Astrocyte of the cerebellum (primary cell): ENCODE measurements around the gene ORC4.

Source experiments
- DNase-seq: peaks from one replicate; pipeline ENCODE4 v3.0.0-alpha.2; 2011; ENCODE audit warnings: low read depth
- H3K4me3 ChIP-seq: 2 replicates; pipeline ENCODE4 v1.5.1; 2011; ENCODE audit warnings: mild to moderate bottlenecking, low read depth, low read length, moderate library complexity
- in situ Hi-C: cut with HindIII; loops from 2 replicates; pipeline ENCODE4 v1.10.0; 2017; ENCODE audit warnings: low sequenced_read_pairs
- TF ChIP-seq, protein P1 (sequence below): IDR thresholded peaks from 2 replicates; pipeline ENCODE4 v1.5.1; 2012; ENCODE audit warnings: low read length, low read depth, moderate library complexity, mild to moderate bottlenecking; ENCODE audit errors: missing control alignments

Gene ORC4

DNA sequence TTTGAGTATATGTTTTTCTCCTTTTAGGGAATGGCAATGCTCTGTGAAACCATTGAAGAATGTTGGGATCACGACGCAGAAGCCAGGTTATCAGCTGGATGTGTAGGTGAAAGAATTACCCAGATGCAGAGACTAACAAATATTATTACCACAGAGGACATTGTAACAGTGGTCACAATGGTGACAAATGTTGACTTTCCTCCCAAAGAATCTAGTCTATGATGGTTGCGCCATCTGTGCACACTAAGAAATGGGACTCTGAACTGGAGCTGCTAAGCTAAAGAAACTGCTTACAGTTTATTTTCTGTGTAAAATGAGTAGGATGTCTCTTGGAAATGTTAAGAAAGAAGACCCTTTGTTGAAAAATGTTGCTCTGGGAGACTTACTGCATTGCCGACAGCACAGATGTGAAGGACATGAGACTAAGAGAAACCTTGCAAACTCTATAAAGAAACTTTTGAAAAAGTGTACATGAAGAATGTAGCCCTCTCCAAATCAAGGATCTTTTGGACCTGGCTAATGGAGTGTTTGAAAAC is 93.4 kb downstream of the ORC4 start:
- no peak for DNase-seq
- in situ Hi-C loops, result no loop called here
- TF ChIP-seq, protein P1, sequence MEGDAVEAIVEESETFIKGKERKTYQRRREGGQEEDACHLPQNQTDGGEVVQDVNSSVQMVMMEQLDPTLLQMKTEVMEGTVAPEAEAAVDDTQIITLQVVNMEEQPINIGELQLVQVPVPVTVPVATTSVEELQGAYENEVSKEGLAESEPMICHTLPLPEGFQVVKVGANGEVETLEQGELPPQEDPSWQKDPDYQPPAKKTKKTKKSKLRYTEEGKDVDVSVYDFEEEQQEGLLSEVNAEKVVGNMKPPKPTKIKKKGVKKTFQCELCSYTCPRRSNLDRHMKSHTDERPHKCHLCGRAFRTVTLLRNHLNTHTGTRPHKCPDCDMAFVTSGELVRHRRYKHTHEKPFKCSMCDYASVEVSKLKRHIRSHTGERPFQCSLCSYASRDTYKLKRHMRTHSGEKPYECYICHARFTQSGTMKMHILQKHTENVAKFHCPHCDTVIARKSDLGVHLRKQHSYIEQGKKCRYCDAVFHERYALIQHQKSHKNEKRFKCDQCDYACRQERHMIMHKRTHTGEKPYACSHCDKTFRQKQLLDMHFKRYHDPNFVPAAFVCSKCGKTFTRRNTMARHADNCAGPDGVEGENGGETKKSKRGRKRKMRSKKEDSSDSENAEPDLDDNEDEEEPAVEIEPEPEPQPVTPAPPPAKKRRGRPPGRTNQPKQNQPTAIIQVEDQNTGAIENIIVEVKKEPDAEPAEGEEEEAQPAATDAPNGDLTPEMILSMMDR, result no peak
- no peak overlapping the region for H3K4me3 ChIP-seq

DNA sequence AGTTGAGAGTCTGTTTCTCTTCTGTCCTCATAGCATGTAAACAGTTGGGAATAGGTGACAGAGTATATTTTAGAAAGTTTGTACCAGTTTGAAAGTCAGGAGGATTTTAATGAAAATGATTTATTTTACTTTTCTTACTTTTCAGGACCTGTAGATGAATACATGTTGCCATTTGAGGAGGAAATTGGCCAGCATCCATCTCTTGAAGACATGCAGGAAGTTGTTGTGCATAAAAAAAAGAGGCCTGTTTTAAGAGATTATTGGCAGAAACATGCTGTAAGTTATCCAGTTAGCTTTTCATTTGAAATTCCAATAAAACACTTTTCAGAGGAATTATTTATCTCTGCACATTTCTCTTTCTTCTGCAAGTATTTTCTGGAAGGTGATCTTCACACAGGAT is 94.7 kb downstream of the ORC4 start:
- TF ChIP-seq, protein P1, result no peak
- DNase-seq, result no peak
- no peak overlapping the region for H3K4me3 ChIP-seq
- in situ Hi-C loops, result no loop called here

DNA sequence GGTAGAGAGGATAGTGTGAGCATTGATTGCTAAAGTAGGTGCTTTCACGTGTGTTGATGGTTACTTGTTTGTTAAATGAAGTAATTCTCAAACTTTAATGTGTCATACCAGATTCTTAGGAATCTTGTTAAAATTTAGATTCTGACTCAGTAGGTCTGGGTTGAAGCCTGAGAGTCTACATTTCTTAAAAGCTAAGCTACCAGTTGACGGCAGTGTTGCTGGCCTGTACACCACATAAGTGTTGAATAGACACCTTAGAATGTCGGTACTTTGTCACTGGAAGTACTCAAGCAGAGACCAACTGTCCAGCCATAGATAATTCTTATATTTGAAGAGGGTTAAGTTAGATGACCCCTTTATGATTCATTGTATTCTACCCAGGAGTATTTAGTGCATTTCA is 95.9 kb downstream of the ORC4 start:
- no peak overlapping the region for H3K4me3 ChIP-seq
- no peak for DNase-seq
- in situ Hi-C loops, result no loop called here
- TF ChIP-seq, protein P1, result no peak

DNA sequence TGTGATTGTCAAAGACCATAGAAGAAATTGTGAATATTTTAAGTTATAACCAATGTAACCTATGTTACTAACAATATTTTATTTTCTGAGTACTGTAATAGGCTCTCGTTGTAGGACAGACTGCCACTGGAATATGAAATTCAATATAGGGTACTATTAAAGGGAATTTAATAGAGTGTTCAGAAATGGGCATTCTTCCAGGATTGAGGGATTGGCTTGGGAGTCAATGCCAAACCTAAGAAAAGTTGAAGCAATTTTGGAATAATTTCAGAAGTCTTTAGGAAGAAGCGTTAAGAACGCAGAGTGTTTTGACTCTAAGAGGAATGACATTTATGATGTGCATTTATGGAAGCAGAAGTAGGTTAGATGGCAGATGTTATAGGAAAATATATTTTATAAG is 96.7 kb downstream of the ORC4 start:
- DNase-seq, result peak; percentile 4
- TF ChIP-seq, protein P1, result no peak
- no peak overlapping the region for H3K4me3 ChIP-seq
- in situ Hi-C loops, result no loop called here

DNA sequence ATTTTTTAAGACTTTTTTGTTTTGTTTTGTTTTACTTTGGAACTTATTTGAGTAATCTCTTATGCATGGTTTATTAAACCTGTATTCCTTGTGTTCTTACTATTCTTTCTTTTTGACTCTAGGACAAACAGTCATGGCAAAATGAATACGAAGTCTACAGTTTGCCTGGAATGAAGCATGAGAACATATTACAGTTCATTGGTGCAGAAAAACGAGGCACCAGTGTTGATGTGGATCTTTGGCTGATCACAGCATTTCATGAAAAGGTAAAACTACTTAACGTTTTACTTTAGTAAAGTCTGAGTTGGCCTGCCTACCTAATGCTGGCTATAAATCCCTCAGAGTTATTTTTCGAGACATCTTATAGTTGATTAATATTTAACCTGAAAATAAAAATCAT is 103.4 kb downstream of the ORC4 start:
- no peak for DNase-seq
- in situ Hi-C loops, result no loop called here

DNA sequence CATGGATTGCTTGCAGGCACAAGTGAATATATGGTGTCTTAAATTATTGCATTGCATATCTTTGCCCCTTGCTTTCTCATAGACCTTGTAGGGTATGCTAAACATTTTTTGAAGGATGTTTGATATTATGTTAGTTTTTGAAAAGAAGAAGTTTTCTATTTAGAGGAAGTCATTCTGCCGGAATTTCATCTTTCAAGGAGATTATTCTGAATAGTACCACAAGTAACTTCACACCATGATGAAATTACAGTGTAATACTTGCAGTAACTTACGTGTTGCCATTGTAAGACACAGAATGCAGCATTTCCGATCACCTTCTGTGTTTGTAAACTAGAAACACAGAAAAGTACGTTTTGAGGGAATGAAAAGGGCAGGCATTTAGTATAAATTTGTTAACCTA is 103.8 kb downstream of the ORC4 start:
- in situ Hi-C loops, result no loop called here
- no peak overlapping the region for H3K4me3 ChIP-seq
- no peak for DNase-seq
- TF ChIP-seq, protein P1, result no peak

More for the DNA sequence above, 103.4 kb downstream of the ORC4 start:
- H3K4me3 ChIP-seq, result no peak overlapping the region
- TF ChIP-seq, protein P1, result no peak

DNA sequence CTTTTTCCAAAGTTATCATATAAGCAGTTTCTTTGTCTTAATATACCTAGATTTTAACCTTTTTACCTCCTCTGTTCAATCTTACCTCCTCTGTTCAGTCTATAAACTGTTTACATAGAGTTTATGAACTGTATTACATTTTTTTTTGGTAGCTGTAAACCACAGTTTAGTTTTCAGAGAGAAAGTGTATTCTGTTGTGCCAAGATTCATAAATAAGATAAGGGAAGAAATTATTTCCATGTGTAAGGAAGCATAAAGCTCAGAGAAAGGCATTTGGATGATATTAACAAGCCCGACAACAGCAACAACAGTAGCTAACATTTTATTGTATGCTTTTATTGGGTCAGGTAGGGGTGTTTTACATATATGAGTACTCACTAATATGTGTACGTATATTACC is 104.5 kb downstream of the ORC4 start:
- TF ChIP-seq, protein P1, result no peak
- in situ Hi-C loops, result no loop called here
- no peak overlapping the region for H3K4me3 ChIP-seq
- DNase-seq, result no peak
